ENCODE results near the gene VSIG10L2.
"Not testable (repeated sequence)": the region's sequence is repeated elsewhere in the genome, so short reads cannot be mapped to it uniquely, and the experiment has no call there.

Gene VSIG10L2

DNA sequence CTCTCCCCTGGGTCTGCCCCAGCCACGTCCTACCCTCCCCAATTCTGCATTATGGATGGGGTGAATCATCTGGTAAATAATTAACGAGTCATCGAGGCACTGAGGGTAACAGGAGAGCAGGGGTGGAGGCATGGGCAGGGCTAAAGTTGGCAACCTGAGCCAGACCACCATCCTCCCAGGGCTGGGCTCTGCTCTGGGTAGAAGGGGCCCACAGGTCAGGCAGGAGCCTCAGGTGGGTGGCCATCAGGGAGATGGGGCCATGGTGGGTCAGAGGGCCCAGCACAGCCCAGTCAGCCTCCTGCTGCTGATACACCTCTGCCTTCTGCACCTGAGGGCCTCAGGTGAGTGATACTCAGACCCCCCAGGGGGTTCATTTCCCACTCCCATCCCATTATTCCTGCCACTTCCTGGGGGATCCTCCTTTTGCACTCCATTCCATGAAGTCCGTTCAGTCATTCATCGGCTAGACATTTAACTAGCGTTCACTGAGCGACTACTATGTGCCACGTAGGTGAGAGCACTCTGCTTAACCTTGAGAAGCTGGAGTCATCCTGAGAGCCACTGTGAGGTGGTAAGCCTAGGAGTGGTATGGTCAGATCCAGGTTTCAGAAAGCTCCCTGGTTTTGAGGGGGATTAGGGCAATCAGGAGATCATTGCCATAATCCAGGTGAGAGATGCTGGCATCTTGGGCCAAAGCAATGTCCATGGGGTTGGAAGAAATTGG, at the start of gene VSIG10L2:
TSS of gene VSIG10L2 (plus strand) at position 248 of the 724 bp plus-strand sequence. CDS start at position 260, 12 bp downstream.
- peak; percentile 22 for DNase-seq (ENCODE audit: low spot score)

DNA sequence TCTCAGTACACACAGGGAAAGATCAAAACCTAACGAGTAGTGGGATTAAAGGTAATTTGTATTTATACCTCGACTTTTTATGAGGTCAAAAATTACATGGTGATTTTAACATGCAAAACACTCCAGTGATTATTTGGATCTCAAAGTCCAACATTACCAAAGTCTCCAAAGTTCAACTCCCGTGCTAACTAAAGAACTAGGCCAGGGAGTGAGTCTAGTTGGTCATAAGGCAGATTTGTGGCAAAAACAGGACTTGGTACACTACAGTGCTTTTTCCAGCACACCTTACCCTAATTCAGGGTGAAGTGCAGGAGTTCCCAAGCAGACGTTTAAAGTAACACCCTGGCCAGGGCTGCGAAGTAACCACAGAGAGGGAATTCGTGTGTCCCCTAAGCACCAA, 44.0 kb upstream of the VSIG10L2 start:
- DNase-seq (ENCODE audit: low spot score) = no peak

DNA sequence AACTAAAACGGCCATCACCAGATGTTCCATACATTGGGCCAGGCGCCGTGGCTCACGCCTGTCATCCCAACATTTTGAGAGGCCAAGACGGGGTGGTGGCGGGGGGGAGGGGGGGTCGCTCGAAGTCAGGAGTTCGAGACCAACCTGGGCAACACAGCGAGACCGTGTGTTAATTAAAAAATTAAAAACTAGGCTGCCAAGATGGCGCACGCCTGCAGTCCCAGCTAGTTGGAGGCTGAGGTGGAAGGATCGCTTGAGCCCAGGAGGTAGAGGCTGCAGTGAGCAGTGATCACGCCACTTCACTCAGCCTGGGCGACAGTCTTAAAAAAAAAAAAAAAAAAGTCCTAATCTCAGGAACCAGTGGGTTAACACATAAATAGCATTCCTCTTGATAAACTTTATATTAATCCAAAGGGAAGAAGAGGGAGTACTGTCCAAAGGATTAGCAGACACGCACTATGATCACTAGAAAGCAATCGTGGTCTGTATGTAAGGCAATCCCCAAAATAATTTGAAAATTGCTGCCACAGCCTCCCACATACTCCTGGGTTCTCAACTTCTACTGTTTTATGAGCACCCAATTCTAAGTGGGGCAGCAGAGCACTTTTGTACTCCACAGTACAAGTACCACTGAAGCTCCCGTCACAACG, 43.4 kb upstream of the VSIG10L2 start:
- no peak for DNase-seq (ENCODE audit: low spot score)

DNA sequence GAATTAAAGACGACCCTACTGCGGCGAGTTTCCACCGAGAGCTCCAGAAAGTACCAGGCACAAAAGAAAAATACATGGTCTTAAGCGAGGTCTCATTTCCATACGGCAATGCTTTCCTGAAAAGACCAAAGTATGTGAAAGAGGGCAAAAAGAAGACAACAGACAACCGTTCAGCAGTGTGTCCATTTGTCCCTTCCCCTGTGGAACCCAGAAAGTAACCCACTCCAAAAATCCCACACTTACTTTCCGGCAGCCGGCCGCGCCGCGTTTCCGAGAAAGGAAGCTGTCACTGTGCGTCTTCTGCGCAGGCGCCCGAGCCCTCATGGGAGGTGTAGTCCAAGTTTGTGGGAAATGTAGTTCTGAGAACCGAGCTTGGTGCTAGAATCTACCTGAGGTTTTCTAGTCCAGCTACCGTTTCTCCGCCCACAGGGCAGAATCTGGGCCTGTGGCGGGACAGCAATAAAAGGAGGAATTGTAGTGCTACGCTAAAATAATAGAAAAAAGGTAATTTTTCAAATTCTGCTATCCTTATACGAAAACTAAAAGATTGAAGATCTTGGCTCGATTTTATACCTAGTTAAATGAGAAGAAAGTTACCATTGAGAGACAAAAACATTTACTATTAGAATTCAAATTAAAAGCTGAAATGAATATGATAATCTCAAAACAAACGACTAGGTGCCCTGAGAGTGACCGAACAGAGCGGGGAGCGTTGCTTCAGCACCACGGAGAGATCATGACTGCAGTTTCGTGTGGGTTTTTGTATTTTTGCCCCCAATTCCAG, 42.7 kb upstream of the VSIG10L2 start, which contains the start of gene PUS3:
TSS of gene PUS3 (minus strand) at position 280 of the 784 bp plus-strand sequence. CDS start 6,922 bp downstream, outside the sequence.
- peak; percentile 85 for DNase-seq (ENCODE audit: low spot score)

DNA sequence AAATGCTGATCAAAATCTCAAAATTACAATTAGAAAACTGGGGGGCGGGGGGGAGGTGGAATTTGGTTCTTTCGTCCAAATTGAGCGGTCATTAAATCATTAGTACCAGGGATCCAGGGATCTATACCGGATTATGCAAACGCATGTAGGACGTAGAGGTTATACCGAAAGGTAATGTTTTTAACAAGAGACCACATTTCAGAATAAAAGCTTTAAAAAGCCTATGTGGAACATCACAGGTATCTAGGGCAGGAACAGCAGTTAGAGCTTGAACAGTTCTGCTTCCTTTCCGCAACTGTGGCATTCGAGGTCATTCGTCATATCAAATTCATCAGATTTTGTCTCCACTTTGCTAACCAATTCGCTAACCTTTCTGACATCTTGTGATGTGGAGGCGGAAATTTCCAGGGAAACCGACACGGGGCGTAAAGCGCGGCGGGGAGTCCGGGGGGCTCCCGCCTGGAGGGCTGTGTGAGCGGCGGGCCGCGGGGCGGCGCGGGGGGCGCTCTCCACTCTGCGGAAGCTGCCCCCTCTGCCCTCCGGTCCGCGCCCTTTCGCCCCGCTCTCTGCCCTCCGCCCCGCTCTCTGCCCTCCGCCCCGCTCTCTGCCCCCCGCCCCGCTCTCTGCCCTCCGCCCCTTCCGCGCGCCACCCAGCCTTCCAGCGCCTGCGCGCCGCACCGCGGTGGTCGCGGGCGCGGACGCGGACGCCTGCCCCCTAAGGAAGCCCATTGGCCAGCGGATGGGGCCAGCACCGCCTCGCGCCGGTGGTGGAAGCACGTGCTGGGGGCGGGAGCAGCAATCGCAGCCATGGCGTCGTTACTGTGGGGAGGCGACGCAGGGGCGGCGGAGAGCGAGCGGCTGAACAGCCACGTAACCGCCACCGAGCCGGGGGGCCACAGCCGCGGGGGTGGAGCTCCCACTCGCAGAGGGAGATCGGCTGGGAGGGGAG, 41.9 kb upstream of the VSIG10L2 start, which contains the start of gene DDX25:
TSS of gene DDX25 (plus strand) at position 798 of the 949 bp plus-strand sequence. CDS start at position 808, 10 bp downstream.
- no peak for DNase-seq (ENCODE audit: low spot score)

DNA sequence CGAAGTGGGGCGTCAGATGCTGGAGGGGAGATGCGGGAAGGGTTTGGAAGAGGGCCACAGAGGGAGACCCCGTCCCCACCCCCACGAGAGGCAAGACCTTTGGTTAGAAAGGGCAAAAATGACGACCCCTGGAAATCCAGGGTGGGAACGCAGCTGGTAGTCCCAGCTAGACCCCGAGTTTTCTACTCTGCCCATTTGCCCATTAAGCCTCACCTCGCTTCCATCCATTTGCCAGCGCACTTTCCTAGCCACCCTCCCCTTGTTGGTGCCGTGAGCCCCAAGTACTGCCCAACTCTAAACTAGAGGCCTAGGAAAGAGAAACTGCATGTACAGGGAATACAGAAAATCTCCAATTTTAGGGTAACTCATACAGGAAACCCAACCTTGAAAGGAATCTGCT, 41.2 kb upstream of the VSIG10L2 start:
- DNase-seq (ENCODE audit: low spot score) = no peak

DNA sequence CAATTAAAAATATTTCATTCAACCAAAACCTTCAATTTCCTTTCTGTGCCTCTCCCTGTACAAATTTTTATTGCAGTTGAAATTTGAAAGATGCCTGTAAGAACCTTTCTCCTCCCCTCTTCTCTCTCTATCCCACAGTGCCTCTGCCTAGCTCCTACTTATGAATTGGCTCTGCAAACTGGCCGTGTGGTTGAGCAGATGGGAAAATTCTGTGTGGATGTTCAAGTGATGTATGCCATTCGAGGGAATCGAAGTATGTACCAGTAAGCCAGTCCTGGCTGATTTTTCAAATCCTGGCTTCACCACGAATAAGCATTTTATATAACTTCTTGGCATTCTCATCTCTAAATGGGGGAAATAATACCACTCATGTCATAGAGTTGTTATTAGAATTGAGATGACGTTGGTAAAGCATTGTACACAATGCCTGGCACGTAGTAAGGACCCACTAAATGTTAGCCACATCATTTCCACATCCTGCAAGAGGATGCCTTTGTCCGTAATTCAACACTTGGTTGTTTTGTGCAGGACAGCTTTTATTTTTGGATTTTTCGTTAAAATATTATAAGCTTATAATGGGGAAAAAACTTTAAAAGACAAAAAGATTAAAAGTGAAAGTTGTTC, 35.5 kb upstream of the VSIG10L2 start:
- DNase-seq (ENCODE audit: low spot score) = no peak

DNA sequence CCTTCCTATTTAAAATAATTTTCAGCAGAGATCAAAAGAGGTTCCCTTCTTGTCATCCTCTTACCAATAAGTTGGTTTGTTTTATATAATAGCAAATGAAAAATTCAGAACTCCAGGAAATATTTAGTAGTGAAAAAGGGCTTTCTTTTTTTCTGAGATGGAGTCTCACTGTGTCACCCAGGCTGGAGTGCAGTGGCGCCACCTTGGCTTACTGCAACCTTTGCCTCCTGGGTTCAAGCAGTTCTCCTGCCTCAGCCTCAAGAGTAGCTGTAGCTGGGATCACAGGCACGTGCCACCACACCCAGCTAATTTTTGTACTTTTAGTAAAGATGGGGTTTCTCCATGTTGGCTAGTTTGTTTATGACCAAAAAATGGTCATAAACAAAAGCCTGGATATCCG, 31.2 kb upstream of the VSIG10L2 start:
- DNase-seq (ENCODE audit: low spot score) = not testable (repeated sequence)

DNA sequence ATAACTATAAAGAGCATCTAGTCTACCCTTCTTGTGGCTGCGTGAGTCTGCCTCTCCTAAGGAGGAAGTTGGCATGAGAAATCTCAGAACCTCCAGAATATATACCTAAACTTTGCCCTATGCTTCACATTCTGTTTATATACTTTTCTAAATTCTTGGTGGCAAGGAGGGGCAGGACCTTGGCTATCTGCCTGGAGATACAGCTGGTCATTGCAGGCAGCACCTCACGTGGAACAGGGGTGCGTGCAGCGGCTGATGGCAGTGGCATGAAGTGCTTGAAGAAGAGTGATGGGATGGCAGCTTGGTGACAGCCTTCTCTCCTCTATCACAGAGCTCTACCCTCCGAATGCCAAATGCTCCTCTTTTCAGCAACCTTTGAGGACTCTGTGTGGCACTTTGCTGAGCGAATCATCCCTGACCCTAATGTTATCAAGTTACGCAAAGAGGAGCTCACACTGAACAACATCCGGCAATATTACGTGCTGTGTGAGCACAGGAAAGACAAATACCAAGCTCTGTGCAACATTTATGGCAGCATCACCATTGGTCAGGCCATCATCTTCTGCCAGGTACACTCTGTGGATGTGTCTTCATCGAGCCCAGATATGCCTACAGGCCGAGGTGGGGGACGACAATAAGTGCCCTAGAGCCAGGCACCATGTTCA, 29.0 kb upstream of the VSIG10L2 start:
- DNase-seq (ENCODE audit: low spot score) = no peak

DNA sequence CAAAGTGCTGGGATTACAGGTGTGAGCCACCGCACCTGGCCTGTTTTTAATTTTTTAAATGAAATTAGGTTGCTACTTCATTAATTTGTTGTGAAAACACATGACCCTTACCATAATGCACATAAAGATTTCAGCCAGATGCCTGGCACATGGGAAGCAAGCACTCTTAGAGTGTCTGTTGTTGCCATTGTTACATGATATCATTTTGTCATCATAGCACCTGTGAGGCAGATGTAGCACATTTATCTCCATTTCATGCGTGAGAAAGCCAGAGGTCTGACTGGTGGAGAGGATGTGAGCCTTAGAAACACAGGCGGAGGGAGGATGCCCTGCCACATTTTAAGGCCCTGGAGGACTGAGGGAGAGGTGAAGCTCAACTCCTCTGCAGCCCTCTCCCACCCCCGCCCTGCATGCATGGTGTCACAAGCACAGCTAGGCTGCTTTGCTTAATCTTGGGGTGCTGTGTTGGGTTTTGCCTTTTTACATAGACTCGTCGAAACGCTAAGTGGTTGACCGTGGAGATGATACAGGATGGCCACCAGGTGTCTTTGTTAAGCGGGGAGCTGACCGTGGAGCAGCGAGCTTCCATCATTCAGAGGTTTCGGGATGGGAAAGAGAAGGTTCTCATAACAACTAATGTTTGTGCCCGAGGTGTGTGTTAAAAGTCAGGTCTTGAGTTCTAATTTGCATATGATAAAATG, 27.6 kb upstream of the VSIG10L2 start:
- no peak for DNase-seq (ENCODE audit: low spot score)

DNA sequence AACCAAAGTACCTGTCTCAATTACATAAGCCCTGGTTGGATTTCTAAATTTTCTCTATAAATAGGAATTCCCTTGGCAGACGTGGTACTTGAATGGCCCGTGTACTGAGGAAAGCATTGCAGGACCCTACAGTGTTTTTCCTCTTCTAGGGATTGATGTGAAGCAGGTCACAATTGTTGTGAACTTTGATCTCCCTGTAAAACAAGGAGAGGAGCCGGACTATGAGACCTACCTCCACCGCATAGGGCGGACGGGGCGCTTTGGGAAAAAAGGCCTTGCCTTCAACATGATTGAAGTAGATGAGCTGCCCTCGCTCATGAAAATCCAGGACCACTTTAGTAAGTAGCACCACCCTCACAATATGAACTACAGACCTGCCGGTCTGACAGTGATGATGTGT, 24.8 kb upstream of the VSIG10L2 start:
- no peak for DNase-seq (ENCODE audit: low spot score)

DNA sequence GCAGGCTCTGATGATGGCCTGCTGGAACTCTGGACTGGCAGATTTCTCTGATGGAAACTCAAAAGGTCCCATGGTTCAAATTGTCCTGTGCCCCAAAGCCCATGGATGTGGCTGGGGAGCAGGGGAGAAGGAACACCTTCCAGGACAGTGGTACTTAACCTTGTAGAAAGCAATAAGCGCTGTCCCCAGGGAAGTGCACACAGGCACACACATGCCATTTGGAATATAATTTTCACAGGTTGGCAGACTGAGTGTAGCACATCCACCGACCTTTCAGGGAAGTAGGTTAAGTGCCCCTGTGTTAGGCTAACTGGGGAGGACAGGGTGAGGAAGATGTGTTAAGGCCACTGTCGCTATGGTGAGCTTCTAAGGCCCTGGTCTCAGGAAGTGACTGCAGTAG, 23.7 kb upstream of the VSIG10L2 start:
- no peak for DNase-seq (ENCODE audit: low spot score)

DNA sequence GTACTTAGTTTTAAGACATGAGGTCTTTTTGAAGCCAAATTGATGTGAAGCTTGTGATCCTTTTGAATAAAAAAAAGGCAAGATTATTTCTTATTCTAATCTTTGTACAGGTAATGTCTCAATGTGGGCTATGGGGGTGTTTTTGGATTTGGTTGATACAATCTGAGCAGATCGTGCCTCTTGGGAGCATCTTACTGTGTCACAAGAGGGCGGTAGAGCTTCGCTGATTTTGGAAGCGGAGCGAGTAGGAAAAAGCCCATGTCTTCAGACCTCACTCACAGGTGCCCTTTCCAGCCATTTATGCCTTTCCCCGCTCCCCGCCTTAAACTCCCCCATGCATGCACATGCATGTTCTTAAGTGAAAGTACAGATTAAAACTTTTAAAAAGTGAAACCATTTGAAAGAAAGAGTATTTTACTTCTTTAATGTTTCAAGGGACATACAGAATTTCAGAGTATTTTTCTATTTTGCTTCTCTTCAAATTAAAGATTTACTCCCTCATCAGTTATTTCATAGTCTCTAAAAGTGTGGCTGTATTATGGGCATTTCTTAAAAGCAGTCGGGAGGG, 22.7 kb upstream of the VSIG10L2 start:
- peak; percentile 75 for DNase-seq (ENCODE audit: low spot score)

DNA sequence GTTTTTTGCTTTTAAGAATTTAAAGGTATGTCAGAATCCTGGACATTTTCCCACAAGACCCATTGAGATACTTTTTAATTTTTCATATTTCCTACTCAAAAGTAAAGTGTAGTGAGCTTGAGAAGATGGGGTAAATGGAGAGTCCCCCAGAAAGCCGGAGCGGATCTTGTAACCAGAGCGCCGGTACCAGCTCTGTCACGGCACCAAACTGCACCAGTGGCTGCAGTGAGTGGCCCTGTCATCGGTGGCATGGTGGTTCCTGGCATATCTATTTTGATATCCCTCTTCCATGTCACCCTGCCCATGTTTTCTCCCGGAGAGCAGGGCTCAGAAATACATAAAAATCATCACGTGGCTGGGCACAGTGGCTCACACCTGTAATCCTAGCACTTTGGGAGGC, 22.2 kb upstream of the VSIG10L2 start:
- no peak for DNase-seq (ENCODE audit: low spot score)

DNA sequence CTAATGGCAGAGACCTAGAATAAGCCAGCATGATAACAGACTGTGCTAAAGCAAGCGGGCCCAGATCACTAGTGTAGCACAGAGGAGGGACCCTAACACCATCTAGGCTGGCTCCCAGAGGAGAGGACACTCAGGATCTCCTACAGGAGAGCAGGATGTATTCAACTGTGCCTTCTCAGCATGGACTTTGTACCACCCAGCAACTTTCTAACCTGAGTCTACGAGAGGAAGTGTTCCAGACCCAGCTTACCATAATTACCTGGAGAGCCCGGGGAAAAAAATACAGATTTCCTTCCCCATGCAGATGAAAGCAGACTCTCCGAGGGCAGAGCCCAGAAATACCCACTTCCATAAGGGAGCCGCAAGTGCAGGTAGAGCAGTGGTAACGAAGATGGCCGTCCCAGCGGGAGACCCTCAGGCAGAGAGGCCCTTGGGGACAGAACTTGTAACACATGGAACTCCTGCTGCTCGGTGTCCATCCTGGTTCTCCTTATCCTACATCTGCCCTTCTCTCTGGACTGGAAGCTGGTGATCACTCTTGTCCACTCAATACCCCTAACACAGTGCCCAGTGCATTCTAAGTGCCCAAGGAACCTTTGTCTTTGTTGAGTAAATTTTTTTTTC, 21.3 kb upstream of the VSIG10L2 start:
- no peak for DNase-seq (ENCODE audit: low spot score)

DNA sequence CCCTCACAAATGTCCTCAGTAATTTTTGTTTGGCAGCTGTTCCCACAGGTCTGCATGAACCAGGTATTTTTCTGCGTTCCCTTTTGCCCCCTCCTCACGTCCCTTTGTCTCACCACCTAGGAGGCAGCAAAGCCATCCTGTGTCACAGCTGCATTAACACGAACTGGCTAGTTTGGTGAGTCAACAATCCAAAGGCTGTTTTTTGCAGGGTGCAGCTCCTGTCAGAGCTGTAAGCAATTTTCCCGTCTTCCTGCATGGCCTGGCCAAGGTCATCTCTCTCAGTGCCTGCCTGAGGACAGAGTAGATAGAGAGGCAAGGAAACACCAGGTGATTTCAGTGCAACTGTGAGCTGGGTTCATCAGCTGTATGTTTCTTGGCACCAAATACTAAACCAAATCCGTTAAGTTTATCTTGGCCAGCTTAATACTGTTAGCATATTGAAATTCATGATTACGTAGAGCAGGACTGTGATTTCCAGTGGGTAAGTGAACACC, 20.6 kb upstream of the VSIG10L2 start:
- DNase-seq (ENCODE audit: low spot score) = no peak

DNA sequence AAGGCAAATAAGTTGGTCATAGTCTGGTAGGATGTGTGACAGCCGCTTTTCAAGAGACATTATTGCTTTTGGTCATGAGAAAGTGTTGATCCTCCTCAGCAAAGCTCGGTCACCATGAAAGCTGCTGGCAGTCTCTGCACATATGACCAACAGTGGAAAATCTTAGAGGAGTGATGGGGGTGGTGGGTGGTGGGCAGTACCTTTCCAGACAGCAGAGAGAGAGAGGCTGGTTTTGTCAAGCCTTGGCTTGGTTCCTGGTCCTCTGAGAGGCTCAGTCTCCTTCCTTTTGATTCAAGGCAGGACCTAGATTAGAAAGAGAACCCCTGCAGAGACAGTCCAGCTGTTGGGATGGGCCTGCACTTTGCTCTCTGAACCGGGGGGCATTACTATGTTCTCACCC, 20.0 kb upstream of the VSIG10L2 start:
- no peak for DNase-seq (ENCODE audit: low spot score)

DNA sequence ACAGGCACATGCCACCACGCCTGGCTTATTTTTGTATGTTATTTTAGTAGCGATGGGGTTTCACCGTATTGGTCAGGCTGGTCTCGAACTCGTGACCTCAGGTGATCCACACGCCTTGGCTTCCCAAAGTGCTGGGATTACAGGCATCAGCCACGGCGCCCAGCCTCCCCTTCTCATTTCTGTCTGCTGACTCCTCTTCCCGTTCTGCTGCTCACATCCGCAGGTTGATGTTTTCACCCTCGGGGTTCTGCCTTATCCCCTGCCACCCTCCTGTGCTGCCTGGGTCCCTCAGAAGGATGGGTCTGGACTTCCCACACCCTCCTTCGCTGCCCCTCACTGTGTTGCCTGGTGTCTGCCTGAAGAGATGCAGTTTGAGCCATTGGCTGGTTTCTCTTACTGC, 19.2 kb upstream of the VSIG10L2 start:
- DNase-seq (ENCODE audit: low spot score) = no peak
